HEK293 (cell line): ENCODE data around the gene RSPH9.
A peak's percentile ranks its signal among the peaks of the same experiment; 100 is the strongest.

Experiments
- EGR2 ChIP-seq: fragments of 450-650 bp; formaldehyde crosslinking; IDR thresholded peaks from 2 replicates; pipeline ENCODE4 v1.5.1; 2016; ENCODE audit warnings: low read depth, missing biosample characterization, missing genetic modification characterization
- GLI4 ChIP-seq: fragments of 450-650 bp; formaldehyde crosslinking; IDR thresholded peaks from 2 replicates; pipeline ENCODE4 v1.5.1; 2016; ENCODE audit warnings: missing biosample characterization, missing genetic modification characterization
- RBAK ChIP-seq: fragments of 450-650 bp; formaldehyde crosslinking; IDR thresholded peaks from 2 replicates; pipeline ENCODE4 v1.5.1; 2016; ENCODE audit warnings: missing biosample characterization, missing genetic modification characterization
- ZBTB17 ChIP-seq: fragments of 450-650 bp; formaldehyde crosslinking; IDR thresholded peaks from 2 replicates; pipeline ENCODE4 v1.5.1; 2016; ENCODE audit warnings: missing biosample characterization, missing genetic modification characterization
- ZIC2 ChIP-seq: fragments of 450-650 bp; formaldehyde crosslinking; IDR thresholded peaks from 2 replicates; pipeline ENCODE4 v1.5.1; 2016; ENCODE audit warnings: missing biosample characterization, missing genetic modification characterization
- ZNF114 ChIP-seq: fragments of 450-650 bp; formaldehyde crosslinking; IDR thresholded peaks from 2 replicates; pipeline ENCODE4 v1.5.0; 2017; ENCODE audit warnings: missing biosample characterization, missing genetic modification characterization
- ZNF175 ChIP-seq: fragments of 450-650 bp; formaldehyde crosslinking; IDR thresholded peaks from 2 replicates; pipeline ENCODE4 v1.5.1; 2016; ENCODE audit warnings: missing biosample characterization, missing genetic modification characterization
- ZNF184 ChIP-seq: fragments of 450-650 bp; IDR thresholded peaks from 2 replicates; pipeline ENCODE4 v1.5.1; 2018; ENCODE audit warnings: missing biosample characterization, mild to moderate bottlenecking, missing genetic modification characterization
- ZNF202 ChIP-seq: fragments of 450-650 bp; formaldehyde crosslinking; IDR thresholded peaks from 2 replicates; pipeline ENCODE4 v1.5.1; 2016; ENCODE audit warnings: missing biosample characterization, missing genetic modification characterization, borderline replicate concordance
- ZNF561 ChIP-seq: fragments of 450-650 bp; IDR thresholded peaks from 2 replicates; pipeline ENCODE4 v1.5.1; 2018; ENCODE audit warnings: missing biosample characterization, missing genetic modification characterization, borderline replicate concordance
- ZNF830 ChIP-seq: fragments of 450-650 bp; IDR thresholded peaks from 2 replicates; pipeline ENCODE4 v1.5.0; 2018; ENCODE audit warnings: missing biosample characterization, missing genetic modification characterization, low read depth, mild to moderate bottlenecking, moderate library complexity
- TF ChIP-seq, protein P1 (sequence below): fragments of 450-650 bp; formaldehyde crosslinking; IDR thresholded peaks from 2 replicates; pipeline ENCODE4 v1.5.1; 2016; ENCODE audit warnings: missing biosample characterization, missing genetic modification characterization, borderline replicate concordance
- TF ChIP-seq, protein P2 (sequence below): fragments of 450-650 bp; formaldehyde crosslinking; IDR thresholded peaks from 2 replicates; pipeline ENCODE4 v1.5.1; 2017; ENCODE audit warnings: missing biosample characterization, missing genetic modification characterization
- TF ChIP-seq, protein P3 (sequence below): fragments of 450-650 bp; formaldehyde crosslinking; IDR thresholded peaks from 2 replicates; pipeline ENCODE4 v1.5.1; 2016; ENCODE audit warnings: missing biosample characterization, missing genetic modification characterization
- TF ChIP-seq, protein P4 (sequence below): fragments of 450-650 bp; formaldehyde crosslinking; IDR thresholded peaks from 2 replicates; pipeline ENCODE4 v1.5.1; 2016; ENCODE audit warnings: missing biosample characterization, missing genetic modification characterization, borderline replicate concordance
- TF ChIP-seq, protein P5 (sequence below): fragments of 450-650 bp; formaldehyde crosslinking; IDR thresholded peaks from 2 replicates; pipeline ENCODE4 v1.5.1; 2016; ENCODE audit warnings: missing biosample characterization, missing genetic modification characterization
- TF ChIP-seq, protein P6 (sequence below): fragments of 450-650 bp; formaldehyde crosslinking; IDR thresholded peaks from 2 replicates; pipeline ENCODE4 v1.5.1; 2016; ENCODE audit warnings: missing biosample characterization, missing genetic modification characterization
- TF ChIP-seq, protein P7 (sequence below): fragments of 450-650 bp; formaldehyde crosslinking; IDR thresholded peaks from 2 replicates; pipeline ENCODE4 v1.5.1; 2017; ENCODE audit warnings: missing biosample characterization, mild to moderate bottlenecking, missing genetic modification characterization, moderate library complexity

The RSPH9 gene

DNA sequence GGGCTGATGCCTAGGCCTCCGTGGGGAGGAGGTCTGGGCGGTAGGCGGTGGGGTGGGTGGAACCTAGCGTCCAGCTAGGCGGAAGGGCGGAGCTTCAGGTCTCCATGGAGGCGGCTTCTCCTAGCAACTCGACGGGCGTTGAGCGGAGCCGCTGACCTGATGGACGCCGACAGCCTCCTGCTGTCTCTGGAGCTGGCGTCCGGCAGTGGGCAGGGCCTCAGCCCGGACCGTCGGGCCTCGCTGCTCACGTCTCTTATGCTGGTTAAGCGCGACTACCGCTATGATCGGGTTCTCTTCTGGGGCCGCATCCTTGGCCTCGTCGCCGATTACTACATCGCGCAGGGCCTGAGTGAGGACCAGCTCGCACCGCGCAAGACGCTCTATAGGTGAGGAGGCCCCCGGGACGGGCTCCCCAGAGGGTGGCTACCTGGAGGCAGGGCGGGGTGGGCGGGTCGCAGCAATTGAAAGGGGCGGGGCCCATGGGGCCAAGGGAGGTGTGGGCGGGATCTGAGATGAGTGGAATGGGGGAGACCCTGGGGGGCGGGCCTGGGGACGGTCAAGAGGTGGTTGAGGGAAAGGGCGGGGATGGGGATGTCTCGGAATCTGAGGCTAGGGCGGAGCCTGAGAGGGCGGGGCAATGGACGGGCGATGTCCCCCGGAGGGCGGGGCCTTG is at the start of gene RSPH9 (continued):
- TF ChIP-seq, protein P1, sequence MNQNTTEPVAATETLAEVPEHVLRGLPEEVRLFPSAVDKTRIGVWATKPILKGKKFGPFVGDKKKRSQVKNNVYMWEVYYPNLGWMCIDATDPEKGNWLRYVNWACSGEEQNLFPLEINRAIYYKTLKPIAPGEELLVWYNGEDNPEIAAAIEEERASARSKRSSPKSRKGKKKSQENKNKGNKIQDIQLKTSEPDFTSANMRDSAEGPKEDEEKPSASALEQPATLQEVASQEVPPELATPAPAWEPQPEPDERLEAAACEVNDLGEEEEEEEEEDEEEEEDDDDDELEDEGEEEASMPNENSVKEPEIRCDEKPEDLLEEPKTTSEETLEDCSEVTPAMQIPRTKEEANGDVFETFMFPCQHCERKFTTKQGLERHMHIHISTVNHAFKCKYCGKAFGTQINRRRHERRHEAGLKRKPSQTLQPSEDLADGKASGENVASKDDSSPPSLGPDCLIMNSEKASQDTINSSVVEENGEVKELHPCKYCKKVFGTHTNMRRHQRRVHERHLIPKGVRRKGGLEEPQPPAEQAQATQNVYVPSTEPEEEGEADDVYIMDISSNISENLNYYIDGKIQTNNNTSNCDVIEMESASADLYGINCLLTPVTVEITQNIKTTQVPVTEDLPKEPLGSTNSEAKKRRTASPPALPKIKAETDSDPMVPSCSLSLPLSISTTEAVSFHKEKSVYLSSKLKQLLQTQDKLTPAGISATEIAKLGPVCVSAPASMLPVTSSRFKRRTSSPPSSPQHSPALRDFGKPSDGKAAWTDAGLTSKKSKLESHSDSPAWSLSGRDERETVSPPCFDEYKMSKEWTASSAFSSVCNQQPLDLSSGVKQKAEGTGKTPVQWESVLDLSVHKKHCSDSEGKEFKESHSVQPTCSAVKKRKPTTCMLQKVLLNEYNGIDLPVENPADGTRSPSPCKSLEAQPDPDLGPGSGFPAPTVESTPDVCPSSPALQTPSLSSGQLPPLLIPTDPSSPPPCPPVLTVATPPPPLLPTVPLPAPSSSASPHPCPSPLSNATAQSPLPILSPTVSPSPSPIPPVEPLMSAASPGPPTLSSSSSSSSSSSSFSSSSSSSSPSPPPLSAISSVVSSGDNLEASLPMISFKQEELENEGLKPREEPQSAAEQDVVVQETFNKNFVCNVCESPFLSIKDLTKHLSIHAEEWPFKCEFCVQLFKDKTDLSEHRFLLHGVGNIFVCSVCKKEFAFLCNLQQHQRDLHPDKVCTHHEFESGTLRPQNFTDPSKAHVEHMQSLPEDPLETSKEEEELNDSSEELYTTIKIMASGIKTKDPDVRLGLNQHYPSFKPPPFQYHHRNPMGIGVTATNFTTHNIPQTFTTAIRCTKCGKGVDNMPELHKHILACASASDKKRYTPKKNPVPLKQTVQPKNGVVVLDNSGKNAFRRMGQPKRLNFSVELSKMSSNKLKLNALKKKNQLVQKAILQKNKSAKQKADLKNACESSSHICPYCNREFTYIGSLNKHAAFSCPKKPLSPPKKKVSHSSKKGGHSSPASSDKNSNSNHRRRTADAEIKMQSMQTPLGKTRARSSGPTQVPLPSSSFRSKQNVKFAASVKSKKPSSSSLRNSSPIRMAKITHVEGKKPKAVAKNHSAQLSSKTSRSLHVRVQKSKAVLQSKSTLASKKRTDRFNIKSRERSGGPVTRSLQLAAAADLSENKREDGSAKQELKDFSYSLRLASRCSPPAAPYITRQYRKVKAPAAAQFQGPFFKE (tag by site-specific recombination) = no peak
- TF ChIP-seq, protein P2, sequence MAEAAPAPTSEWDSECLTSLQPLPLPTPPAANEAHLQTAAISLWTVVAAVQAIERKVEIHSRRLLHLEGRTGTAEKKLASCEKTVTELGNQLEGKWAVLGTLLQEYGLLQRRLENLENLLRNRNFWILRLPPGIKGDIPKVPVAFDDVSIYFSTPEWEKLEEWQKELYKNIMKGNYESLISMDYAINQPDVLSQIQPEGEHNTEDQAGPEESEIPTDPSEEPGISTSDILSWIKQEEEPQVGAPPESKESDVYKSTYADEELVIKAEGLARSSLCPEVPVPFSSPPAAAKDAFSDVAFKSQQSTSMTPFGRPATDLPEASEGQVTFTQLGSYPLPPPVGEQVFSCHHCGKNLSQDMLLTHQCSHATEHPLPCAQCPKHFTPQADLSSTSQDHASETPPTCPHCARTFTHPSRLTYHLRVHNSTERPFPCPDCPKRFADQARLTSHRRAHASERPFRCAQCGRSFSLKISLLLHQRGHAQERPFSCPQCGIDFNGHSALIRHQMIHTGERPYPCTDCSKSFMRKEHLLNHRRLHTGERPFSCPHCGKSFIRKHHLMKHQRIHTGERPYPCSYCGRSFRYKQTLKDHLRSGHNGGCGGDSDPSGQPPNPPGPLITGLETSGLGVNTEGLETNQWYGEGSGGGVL (tag by site-specific recombination) = no peak
- TF ChIP-seq ZIC2 (tag by site-specific recombination) (0 out of 2 replicates have a peak, but pooled peaks have one; percentile 12), ZNF114 (no peak), ZNF184 (tag by site-specific recombination) (no peak), ZBTB17 (tag by site-specific recombination) (0 out of 2 replicates have a peak, but pooled peaks have one; percentile 41), ZNF202 (no peak), ZNF830 (tag by site-specific recombination) (no peak), EGR2 (tag by site-specific recombination) (peak; percentile 47), GLI4 (no peak), RBAK (tag by site-specific recombination) (no peak), ZNF175 (tag by site-specific recombination) (no peak), ZNF561 (no peak)
- TF ChIP-seq, protein P3, sequence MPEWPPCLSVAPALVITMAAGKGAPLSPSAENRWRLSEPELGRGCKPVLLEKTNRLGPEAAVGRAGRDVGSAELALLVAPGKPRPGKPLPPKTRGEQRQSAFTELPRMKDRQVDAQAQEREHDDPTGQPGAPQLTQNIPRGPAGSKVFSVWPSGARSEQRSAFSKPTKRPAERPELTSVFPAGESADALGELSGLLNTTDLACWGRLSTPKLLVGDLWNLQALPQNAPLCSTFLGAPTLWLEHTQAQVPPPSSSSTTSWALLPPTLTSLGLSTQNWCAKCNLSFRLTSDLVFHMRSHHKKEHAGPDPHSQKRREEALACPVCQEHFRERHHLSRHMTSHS (tag by site-specific recombination) = no peak
- TF ChIP-seq, protein P4, sequence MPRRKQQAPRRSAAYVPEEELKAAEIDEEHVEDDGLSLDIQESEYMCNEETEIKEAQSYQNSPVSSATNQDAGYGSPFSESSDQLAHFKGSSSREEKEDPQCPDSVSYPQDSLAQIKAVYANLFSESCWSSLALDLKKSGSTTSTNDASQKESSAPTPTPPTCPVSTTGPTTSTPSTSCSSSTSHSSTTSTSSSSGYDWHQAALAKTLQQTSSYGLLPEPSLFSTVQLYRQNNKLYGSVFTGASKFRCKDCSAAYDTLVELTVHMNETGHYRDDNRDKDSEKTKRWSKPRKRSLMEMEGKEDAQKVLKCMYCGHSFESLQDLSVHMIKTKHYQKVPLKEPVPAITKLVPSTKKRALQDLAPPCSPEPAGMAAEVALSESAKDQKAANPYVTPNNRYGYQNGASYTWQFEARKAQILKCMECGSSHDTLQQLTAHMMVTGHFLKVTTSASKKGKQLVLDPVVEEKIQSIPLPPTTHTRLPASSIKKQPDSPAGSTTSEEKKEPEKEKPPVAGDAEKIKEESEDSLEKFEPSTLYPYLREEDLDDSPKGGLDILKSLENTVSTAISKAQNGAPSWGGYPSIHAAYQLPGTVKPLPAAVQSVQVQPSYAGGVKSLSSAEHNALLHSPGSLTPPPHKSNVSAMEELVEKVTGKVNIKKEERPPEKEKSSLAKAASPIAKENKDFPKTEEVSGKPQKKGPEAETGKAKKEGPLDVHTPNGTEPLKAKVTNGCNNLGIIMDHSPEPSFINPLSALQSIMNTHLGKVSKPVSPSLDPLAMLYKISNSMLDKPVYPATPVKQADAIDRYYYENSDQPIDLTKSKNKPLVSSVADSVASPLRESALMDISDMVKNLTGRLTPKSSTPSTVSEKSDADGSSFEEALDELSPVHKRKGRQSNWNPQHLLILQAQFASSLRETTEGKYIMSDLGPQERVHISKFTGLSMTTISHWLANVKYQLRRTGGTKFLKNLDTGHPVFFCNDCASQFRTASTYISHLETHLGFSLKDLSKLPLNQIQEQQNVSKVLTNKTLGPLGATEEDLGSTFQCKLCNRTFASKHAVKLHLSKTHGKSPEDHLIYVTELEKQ (tag by site-specific recombination) = no peak
- TF ChIP-seq, protein P5, sequence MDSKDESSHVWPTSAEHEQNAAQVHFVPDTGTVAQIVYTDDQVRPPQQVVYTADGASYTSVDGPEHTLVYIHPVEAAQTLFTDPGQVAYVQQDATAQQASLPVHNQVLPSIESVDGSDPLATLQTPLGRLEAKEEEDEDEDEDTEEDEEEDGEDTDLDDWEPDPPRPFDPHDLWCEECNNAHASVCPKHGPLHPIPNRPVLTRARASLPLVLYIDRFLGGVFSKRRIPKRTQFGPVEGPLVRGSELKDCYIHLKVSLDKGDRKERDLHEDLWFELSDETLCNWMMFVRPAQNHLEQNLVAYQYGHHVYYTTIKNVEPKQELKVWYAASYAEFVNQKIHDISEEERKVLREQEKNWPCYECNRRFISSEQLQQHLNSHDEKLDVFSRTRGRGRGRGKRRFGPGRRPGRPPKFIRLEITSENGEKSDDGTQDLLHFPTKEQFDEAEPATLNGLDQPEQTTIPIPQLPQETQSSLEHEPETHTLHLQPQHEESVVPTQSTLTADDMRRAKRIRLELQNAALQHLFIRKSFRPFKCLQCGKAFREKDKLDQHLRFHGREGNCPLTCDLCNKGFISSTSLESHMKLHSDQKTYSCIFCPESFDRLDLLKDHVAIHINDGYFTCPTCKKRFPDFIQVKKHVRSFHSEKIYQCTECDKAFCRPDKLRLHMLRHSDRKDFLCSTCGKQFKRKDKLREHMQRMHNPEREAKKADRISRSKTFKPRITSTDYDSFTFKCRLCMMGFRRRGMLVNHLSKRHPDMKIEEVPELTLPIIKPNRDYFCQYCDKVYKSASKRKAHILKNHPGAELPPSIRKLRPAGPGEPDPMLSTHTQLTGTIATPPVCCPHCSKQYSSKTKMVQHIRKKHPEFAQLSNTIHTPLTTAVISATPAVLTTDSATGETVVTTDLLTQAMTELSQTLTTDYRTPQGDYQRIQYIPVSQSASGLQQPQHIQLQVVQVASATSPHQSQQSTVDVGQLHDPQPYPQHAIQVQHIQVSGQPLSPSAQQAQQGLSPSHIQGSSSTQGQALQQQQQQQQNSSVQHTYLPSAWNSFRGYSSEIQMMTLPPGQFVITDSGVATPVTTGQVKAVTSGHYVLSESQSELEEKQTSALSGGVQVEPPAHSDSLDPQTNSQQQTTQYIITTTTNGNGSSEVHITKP (tag by site-specific recombination) = no peak
- TF ChIP-seq, protein P6, sequence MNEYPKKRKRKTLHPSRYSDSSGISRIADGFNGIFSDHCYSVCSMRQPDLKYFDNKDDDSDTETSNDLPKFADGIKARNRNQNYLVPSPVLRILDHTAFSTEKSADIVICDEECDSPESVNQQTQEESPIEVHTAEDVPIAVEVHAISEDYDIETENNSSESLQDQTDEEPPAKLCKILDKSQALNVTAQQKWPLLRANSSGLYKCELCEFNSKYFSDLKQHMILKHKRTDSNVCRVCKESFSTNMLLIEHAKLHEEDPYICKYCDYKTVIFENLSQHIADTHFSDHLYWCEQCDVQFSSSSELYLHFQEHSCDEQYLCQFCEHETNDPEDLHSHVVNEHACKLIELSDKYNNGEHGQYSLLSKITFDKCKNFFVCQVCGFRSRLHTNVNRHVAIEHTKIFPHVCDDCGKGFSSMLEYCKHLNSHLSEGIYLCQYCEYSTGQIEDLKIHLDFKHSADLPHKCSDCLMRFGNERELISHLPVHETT (tag by site-specific recombination) = no peak
- TF ChIP-seq, protein P7, sequence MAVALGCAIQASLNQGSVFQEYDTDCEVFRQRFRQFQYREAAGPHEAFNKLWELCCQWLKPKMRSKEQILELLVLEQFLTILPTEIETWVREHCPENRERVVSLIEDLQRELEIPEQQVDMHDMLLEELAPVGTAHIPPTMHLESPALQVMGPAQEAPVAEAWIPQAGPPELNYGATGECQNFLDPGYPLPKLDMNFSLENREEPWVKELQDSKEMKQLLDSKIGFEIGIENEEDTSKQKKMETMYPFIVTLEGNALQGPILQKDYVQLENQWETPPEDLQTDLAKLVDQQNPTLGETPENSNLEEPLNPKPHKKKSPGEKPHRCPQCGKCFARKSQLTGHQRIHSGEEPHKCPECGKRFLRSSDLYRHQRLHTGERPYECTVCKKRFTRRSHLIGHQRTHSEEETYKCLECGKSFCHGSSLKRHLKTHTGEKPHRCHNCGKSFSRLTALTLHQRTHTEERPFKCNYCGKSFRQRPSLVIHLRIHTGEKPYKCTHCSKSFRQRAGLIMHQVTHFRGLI (tag by site-specific recombination) = no peak
